NCI-H187 treated with DMSO at 0.1 percent for 48 hours (cell line): ENCODE data around the gene CD52.
"Not testable (repeated sequence)": the region's sequence is repeated elsewhere in the genome, so short reads cannot be mapped to it uniquely, and the experiment has no call there.

Experiments used
- DNase-seq: peaks from one replicate; lab custom pipeline; 2025; lab: John Stamatoyannopoulos, UW

CD52 gene

GRCh38 chr1:26284597-26285347 is 33.0 kb upstream of the CD52 start:
- DNase-seq: no peak

GRCh38 chr1:26285366-26286063 is 32.2 kb upstream of the CD52 start:
- no peak for DNase-seq

DNA sequence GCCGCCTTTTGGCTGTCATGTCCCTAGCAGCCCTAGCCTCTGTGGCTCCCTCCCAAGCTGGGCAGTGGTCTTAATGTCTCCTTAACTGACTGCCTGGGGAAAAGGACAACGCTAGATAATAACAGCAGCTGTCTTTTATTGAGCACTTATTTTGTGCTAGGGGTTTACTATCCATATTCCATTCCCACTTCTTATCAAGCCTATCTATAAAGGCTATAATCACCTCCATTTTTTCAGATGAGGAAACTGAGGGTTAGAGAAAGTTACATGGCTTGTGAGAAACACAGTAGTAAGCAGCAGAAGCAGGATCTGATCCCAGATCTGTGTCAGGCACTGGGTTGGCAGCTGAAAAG is 31.7 kb upstream of the CD52 start:
- no peak for DNase-seq

DNA sequence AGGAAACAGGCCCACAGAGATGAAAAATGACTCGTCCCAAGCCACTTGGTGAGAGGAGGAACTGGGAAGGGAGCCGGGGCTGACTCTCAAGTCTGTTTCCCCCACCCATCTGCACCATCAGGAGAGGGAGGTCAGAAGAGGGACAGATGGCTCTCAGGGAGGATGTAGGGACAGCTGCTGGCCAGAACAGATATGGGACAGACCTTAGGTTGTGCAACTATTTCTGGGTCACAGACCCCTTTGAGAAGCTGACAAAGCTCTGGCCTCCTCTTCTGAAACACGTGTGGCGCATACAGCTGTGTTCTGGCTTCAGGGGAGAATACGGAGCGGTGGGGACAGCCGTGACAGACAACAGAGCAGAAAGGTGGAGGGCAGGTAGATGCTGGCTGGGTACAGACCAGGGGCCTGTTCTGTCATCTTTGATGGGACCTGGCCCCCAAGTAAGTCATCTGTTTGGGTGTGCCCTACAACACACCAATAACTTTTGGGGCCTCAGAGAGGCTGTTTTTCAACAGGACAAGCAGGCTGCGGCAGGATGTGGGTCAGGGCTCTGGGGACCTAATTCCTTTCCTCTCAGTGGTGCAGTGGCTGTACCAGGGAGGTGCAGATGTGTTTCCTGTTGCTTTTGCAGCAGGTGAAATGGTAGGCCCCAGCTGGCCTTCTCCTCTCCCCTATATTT is 30.6 kb upstream of the CD52 start:
- DNase-seq: no peak

GRCh38 chr1:26287811-26288210 is 29.9 kb upstream of the CD52 start:
- no peak for DNase-seq

DNA sequence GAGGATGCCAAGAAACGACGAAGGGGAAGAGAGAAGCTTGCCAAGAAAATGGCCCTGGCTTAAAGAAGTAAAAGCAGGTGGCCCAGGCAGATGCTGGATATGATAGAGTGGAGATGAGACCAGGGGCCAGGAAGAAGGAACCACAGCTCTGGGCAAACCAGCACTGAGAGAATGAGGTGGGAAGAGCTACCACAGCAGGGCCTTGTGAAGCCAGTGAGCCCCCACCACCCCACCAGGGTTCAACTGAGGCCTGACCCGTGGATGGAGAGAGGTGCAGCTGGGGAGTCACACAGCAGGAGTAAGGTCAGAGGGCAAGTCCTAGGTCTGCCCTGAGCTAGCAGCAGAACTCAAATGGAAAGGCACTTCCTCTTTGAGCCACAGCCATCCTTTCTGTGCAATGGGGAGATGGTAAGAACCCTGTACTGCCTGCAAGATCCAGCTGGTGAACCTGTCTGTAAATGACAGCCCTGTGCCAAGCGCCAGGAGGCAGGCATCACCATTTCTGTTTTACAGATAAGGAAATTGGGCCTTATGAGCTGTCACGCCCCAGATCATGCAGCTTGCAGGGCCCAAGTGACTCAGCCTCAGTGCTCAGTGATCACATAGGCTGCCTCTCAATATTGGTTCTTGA is 29.3 kb upstream of the CD52 start:
- DNase-seq: no peak

GRCh38 chr1:26289158-26290059 is 28.3 kb upstream of the CD52 start:
- no peak for DNase-seq

DNA sequence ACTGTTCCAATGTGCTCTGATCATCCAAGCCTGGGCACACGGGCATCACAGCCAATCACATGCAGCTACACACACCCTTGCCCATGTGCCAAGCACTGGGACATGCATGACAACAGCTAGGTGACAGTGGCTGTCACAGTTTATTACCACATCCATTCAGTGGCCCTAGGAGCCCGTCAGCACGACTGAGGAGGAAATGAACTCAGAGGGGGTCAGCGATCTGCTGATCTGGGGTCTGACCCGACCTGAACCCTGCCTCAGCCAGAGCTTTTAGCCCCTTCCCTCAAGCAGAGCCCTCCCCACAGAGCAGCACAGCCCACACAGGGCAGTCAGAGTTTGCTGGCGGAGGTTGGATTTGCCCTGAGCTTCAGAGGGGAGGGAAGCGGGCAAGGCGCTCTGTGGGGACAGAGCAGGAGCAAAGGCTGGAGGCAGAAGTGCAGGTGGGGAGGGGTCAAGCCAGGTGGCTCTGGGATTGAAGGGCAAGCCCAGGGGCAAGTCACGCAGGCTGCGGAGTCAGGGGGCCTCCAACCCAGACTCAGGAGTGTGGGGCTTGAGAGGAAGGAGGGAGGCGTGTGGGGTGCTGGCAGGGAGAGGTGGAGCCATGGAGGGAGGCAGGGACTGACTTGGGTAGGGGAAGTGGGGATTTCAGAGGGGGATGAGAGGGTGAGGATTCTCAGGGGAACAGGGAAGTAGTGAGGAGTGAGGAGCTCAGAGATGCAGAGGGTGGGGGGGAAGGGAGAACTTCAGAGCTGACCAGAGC is 27.5 kb upstream of the CD52 start:
- DNase-seq: no peak

GRCh38 chr1:26290882-26291261 is 26.9 kb upstream of the CD52 start:
- DNase-seq: no peak

DNA sequence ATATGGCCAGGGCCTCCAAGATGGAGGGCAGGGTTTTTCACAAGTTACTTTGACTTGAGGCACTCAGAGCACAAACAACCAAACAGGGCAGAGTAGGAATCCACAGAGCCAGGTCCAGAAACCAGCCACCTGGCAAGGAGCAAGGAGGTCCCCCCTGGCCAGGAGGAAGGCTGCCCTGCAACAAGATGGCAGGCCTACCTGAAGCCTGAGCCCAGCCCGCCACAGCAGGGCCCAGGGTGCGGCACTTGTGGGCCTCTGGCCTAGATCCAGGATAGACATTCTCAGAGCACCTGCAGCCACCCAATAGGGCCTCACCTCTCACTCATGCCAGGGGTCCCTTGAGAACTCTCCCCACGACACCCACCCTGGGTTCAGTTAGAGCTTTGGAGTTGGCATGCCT is 26.3 kb upstream of the CD52 start:
- DNase-seq: no peak

DNA sequence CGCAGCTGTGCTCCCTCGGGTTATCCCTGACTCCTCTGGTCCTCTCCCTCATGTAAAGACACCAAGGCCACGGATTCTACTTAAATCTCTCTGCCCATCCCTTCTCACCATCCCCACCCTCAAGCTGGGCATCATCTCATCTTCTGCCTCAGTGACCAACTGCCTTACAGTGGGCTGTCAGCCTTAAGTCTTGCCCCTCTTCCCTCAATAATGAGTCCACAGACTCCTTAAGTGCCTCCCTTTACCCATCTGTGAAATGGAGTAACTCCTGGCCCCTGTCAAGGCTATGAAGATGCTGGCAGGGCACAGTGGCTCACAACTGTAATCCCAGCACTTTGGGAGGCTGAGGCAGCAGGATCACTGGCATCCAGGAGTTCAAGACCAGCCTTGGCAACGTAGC is 25.8 kb upstream of the CD52 start:
- no peak for DNase-seq

DNA sequence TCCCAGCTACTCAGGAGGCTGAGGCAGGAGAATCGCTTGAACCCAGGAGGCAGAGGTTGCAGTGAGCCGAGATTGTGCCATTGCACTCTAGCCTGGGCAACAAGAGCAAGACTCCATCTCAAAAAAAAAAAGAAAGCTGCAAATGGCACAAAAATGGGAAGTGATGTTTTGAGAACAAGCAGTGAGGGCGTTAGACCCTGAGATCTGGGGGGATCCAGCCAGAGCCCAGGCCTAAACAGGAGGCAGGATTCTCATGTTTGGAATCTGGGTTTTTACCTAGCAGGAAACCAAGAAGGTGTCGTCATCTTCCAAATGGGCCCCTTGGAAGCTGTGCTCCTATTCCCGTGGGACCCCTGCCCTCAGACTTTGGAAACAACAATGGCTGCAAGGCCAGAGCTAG is 25.0 kb upstream of the CD52 start:
- not testable (repeated sequence) for DNase-seq

GRCh38 chr1:26293911-26294463 is 23.8 kb upstream of the CD52 start:
- DNase-seq: no peak

- DNase-seq: no peak
Measured at GRCh38 chr1:26295194-26296138, 22.3 kb upstream of the CD52 start.

DNA sequence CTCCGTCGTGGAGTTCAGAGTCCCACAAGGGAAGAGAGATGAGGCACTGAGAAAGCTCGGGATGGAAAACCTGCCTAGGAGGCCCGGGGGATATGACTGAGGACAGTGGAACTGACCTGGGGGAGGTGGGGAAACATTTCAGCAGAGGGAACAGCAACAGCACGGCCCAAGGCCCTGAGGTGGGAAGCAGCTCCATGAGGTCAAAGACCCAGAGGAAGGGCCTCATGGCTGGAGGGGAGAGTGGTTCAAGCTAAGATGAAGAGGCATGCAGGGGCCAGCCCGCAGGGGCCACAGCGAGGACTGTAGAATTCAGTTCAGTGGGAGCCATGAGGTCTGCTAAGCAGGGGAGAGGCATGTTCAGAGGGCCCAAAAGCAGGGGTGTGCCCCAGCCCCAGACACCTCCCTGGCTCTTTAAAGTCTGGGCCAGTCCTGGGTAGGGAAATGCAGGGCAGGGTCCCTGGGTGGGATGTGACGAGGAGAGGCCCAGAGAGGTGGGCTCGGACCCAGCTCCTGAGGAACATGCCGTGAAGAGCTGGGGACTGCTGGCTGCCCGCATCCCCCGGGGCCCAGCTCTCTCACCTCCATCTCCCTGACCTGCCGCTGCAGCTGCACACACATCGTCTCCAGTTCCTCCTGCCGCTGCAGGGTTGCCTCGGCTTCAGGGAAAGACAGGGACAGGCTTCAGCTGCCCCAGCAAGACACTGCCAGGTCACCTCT is 21.3 kb upstream of the CD52 start:
- DNase-seq: no peak

- no peak for DNase-seq
Measured at GRCh38 chr1:26297057-26297790, 20.5 kb upstream of the CD52 start.

DNA sequence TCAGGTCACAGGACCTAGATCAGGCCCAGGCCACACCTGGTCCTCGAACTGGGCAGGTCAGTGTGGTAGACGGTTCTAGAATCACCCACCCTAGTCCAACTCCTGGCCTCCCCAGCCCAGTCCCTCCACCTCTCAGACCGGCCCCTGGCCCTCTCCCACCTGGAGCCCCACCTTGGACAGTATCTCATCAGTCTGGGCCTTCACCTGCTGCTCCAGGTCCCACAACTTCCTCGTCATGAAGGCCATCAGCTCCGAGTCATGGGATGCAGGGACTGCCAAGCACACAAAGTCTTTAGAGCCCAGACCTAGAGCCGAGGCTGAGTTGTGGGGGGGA is 20.0 kb upstream of the CD52 start:
- DNase-seq: no peak

- DNase-seq: no peak
Measured at GRCh38 chr1:26300578-26301275, 17.0 kb upstream of the CD52 start.
